GM21717 (cell line): ENCODE measurements around the gene HHATL.

Experiments used
- ATAC-seq: cut with Tn5 transposase; IDR thresholded peaks from one replicate; pipeline ENCODE4 v1.9.1; 2021; ENCODE audit warnings: mild to moderate bottlenecking, moderate library complexity; ENCODE audit not compliant: unreplicated experiment

Gene HHATL

GRCh38 chr3:42654331-42655201 is 48.0 kb downstream of the HHATL start:
- no peak for ATAC-seq

- no peak for ATAC-seq
Measured at GRCh38 chr3:42653560-42654330, 48.9 kb downstream of the HHATL start, which contains the start of gene ZBTB47. Gene ZBTB47, plus strand, starts transcription at chr3:42653697. Its CDS starts 4,659 bp downstream, at chr3:42658356.

GRCh38 chr3:42653303-42653559 is 49.4 kb downstream of the HHATL start:
- no peak for ATAC-seq

- ATAC-seq: peak; percentile 44
Measured at GRCh38 chr3:42652611-42653302, 49.8 kb downstream of the HHATL start.

GRCh38 chr3:42652251-42652610 is 50.4 kb downstream of the HHATL start:
- no peak for ATAC-seq

- ATAC-seq: no peak
Measured at GRCh38 chr3:42651248-42652091, 51.1 kb downstream of the HHATL start.

GRCh38 chr3:42649783-42650182 is 52.8 kb downstream of the HHATL start:
- no peak for ATAC-seq

GRCh38 chr3:42649006-42649405 is 53.6 kb downstream of the HHATL start:
- ATAC-seq: no peak

- no peak for ATAC-seq
Measured at GRCh38 chr3:42647821-42648459, 54.7 kb downstream of the HHATL start.
